ENCODE results near the gene KRTCAP2.

DNA sequence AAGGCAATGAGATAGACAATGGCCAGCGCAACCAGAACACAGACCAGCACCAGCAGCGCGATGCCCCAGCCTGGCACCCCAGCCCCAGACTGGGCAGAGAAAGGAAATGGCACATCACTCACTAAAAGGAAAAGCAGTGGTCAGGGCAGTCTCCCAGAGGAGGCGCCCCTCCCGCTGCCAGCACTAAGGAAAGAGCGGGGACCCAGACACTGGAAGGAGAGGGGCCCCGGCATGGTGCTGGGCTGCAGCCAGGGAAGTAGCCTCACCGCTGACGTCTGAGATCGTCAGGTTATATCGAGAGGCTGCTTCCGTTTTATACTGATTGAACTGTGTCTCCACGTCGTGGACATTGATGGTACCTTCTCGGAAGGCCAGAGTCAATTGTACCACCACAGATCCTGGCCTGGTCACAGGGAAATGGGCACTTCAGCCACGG, 14.4 kb upstream of the KRTCAP2 start:
- TF ChIP-seq POLR2A (IDR thresholded peaks at IDR 0.05) (no peak), POLR2AphosphoS5 (IDR thresholded peaks at IDR 0.05; ENCODE audit: insufficient read depth in 1 of 2, low read depth in 1 of 2) (no peak)
- TF ChIP-seq, protein P1, sequence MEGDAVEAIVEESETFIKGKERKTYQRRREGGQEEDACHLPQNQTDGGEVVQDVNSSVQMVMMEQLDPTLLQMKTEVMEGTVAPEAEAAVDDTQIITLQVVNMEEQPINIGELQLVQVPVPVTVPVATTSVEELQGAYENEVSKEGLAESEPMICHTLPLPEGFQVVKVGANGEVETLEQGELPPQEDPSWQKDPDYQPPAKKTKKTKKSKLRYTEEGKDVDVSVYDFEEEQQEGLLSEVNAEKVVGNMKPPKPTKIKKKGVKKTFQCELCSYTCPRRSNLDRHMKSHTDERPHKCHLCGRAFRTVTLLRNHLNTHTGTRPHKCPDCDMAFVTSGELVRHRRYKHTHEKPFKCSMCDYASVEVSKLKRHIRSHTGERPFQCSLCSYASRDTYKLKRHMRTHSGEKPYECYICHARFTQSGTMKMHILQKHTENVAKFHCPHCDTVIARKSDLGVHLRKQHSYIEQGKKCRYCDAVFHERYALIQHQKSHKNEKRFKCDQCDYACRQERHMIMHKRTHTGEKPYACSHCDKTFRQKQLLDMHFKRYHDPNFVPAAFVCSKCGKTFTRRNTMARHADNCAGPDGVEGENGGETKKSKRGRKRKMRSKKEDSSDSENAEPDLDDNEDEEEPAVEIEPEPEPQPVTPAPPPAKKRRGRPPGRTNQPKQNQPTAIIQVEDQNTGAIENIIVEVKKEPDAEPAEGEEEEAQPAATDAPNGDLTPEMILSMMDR (IDR thresholded peaks at IDR 0.05): no peak
